HepG2 (cell line): ENCODE data around the gene EDN2.

Source experiments
- RARG ChIP-seq: sonication (generic); formaldehyde crosslinking; IDR thresholded peaks from 2 replicates; pipeline ENCODE4 v1.4.0; 2020; ENCODE audit warnings: low read depth, mild to moderate bottlenecking, missing genetic modification reagents
- ZFP36 ChIP-seq: fragments of 150-350 bp; IDR thresholded peaks from 2 replicates; pipeline ENCODE4 v1.6.1; 2018; ENCODE audit warnings: borderline replicate concordance, low read length, low read depth; ENCODE audit not compliant: partially characterized antibody

GRCh38 chr1:41499591-41499990 is 15.1 kb upstream of the EDN2 start:
- TF ChIP-seq RARG (no peak), ZFP36 (no peak)
